Activated CD4-positive, alpha-beta T cell treated with anti-CD3 and anti-CD28 coated beads, Interleukin-2, amount 50 U/mL, for 4 hours (primary cell): Measurements from ENCODE around the gene WDR31.
A peak's percentile ranks its signal among the peaks of the same experiment; 100 is the strongest.

Source experiments
- DNase-seq, 2 experiments: peaks; one replicate each; pipeline ENCODE4 v3.0.0-alpha.2; 2020

Gene WDR31

DNA sequence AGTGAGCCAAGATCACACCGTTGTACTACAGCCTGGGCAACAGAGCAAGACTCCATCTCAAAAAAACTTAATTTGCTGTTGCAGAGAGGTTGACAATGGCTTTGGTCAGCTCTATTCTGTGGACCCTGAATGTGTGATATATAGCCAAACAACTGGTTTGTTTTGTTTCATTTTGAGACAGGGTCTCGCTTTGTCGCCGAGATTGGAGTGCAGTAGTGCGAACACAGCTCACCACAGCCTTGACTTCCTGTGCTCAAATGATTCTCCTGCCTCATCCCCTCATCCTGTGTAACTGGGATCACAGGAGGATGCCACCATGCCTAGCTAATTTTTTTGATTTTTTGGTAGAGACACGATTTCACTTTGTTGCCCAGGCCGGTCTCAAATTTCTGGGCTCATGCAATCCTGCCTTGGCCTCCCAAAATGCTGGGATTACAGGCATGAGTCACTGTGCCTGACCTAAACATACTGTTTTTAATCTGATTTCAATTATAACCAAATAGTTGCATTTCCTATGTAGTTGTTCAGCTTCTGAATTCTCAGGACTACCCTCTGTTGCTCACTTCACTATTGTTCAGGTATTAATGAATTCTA lies 46.7 kb downstream of the WDR31 start:
- no peak for DNase-seq

DNA sequence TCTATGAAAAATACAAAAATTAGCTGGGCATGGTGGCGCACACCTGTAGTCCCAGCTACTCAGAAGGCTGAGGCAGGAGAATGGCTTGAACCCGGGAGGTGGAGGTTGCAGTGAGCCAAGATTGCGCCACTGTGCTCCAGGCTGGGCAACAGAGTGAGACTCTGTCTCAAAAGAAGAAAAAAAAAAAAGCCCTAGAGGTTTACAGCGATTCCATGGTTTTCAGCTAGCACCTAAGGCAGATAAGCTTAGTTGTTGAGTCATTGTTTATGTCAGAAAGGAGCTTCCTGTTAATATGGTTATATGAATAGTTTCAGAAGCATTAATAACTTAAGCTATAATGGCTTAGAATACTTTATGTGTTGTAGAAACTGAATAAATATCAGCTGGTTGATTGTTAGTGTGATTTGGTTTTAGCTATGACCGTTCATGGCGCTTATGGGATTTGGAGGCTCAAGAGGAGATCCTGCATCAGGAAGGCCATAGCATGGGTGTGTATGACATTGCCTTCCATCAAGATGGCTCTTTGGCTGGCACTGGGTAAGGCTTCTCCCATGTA lies 49.9 kb downstream of the WDR31 start:
- no peak for DNase-seq

DNA sequence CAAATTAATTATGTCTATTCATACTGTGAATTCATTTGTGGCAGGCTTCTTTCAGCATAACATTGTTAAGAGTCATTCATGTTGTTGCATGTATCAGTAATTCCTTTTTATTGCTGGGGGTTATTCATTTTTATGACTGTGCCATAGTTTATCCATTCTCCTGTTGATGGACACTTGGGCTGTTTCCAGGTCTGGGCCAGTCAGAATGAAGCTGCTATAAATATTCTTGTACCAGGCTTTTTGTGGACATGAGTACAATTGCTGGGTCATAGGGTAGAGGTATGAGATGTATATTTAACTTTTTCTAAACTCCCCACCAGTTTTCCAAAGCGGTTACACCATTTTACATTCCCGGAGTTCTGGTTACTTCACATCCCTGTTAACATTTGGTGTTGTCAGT lies 51.0 kb downstream of the WDR31 start:
- DNase-seq = no peak

DNA sequence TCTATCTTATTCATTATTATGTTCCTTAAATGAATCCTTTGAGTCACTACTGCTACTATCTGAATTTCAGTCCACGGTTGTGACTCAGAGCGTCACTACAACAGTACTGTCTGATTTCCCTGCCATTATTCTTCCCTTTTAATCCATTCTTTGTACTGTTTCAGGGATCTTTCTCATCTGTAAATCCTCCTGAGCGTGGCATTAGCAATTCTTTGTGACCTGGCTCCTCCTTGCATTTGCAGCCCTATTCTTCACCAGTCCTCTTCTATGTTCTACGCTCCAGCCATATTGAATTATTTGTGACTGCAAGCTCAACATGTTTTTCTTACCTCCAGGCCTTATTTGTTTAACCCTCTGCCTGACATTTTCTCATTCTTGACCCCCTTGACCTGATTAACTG lies 58.7 kb downstream of the WDR31 start:
- DNase-seq = no peak

DNA sequence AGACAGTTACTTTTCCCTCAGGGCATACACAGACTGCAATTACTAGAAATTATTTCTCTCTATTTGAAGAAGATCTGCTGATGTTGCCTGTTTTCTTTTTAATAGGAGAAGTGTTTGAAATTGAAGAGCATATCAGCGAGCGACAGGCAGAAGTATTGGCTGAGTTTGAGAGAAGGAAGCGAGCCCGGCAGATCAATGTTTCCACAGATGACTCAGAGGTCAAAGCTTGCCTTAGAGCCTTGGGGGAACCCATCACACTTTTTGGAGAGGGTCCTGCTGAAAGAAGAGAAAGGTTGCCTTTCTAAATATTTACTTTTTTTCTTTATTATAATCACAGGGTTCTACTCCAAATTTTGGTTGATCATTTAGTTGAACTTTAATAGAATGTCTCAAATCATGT lies 61.2 kb downstream of the WDR31 start:
- DNase-seq = no peak

DNA sequence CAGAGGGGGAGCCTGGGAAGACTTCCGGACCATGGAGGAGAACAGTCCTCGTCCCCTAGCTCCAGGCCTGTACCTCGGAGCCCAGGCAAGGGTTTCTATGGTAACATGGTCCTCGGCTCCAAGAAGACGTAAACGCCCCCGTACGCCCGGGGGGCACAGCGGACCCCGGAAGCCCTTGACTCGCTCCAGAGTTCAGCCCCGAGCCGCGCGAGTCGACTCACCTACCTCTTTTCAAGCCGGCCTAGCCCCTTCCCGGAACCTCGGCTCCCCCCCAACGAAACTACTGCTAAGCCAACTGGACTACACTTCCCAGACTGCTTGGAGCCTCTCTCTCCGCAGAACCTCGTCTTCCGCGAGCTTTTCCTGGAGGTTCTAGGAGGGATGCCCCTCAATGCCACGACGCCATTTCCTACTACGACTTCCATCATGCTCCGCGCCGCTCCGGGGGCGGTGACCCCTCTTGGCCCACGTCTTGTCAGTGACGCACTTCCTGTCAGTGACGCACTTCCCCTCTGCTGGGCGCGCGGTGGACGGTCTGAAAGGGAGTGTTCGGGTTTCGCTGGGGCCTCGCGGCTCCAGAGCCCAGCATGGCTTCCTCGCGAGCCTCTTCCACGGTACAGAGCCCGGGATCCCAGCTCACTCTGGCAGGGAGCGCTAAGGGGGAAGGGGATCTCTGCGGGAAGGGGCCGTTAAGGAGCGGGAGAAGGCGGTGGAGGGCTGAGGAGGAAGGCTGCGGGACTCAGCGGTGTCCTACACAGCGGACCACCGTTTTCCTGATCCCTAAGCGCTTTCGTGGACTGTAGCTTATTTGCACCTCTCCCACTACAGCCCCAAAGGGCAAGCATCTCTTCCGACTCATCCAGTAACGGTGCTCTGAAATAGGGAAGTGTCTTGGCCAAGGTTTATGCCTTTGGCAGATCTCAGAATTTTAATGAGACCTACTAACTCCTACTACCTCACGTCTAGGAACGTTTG lies 64.6 kb downstream of the WDR31 start, which contains the start of the genes CDC26 and PRPF4:
Gene CDC26, minus strand, starts transcription at position 416 of the 975 bp plus-strand sequence. CDS start 3,065 bp downstream, outside the sequence.
Gene PRPF4, plus strand, starts transcription at position 502 of the 975 bp plus-strand sequence. Its CDS starts 86 bp downstream, at position 588.
- DNase-seq = peak; percentile 94 to 96

DNA sequence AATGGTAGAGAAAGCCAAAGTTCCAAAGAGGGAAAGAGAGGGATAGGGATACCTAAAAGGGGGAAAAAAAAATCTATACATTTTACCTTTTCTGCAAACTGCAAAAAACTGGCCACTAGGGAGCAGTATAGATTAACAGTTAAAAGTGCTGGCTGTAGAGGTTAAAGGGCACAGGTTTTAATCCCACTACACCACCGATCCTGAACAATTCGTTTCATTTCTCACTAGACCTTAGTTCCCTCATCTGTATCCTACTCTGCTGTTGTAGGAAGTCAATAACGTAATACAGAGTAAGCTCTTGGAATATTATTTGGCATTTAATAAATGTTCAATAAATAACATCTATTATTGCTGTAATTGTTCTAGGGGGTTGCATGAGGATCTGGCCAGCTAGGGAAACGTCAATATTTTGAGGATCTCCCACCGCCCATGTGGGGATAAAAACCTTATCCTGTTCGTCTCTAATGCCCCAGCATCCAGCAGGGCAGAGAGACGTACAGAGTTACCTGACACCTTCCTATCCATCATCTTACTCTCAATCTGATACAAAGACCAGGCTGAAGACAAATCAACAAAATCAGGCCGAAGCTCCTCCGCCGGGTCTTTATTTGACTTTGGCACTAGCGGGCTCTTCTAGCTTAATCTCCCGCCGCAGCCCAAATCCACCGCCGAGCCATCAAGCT lies 65.5 kb downstream of the WDR31 start:
- DNase-seq = no peak

DNA sequence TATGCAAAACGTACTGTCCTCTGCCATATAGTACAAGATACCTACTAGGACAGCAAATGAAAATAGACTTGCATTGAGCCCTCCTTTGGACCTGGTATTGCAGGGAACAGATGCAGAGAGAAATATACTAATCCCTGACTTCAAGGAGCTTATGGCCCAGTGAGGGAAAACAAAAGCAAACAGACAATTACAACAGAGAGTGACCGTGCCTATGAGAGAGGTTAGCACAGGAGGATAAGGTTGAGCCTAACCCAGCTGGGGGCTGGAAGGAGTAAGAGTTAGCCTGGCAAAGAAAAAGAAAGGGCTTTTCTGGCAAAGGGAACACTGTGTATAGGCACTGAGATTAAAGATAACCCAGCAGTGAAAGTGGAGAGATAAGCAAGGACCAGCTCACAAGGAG lies 70.2 kb downstream of the WDR31 start:
- no peak for DNase-seq

DNA sequence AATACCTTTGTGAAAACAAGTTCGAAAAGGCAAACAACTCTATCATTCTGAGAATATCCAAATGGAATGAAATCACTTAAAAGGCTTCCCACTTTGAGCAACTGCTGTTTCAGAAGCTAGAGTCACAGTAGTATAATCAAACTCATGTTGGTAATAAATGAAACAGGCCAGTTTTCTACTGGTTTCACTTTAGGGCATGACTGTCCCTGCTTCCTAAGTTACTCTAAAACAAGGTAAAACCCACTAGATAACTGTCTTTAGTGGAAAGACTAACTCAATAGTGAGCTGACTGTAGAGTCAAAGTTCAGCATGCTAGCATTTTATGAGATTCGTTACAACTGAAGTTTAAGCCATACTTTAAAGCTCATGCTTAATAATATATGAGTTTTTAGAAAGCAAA lies 70.7 kb downstream of the WDR31 start:
- DNase-seq = no peak

DNA sequence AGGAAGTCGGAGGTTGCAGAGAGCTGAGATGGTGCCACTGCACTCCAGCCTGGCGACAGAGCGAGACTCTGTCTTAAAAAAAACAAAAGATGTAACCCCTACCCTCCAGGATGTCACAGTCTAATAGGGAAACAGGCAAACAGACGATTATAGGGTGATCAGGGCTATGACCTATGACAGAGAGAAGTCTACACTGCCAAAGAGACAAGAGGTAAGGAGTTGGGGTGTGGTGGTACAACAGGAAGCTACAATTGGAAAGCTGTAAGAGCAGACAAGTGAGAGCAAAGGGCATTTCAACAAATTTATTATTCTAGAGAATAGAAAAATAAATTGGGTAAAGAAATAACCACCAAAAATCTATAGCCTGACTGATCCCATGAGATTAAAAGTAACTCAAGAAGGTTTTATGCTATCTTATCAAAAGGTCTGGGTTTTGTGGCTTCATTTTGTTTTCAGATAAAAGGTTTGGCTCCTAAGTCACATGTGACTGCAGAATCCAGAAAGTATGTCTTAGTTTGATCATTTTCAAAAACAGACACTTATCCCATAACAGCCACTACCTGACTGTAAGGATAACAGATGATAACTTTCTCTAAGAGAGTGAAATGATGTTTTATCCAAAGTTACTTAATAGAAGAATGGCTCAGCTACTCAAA lies 72.0 kb downstream of the WDR31 start:
- no peak for DNase-seq

DNA sequence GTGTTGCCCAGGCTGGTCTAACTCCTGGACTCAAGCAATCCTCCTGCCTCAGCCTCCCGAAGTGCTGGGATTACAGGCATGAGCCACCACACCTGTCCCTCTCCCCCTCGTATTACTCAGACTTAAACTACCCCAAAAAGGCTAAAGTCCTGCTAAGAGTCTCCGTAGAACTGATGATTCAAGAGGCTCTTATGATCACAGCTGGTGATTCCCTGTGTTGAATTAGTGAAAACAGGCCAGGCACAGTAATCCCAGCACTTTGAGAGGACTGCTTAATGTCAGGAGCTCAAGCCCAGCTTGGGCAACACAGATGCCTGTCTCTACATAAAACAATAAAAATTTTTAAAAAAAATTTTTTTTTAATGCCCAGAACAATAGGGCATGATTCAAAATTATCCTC lies 73.9 kb downstream of the WDR31 start:
- no peak for DNase-seq
